Subcutaneous abdominal adipose tissue (tissue), 5 donors: ENCODE results near the gene TFR2.

Experiments used
- H3K27ac ChIP-seq: one replicate; pipeline ENCODE4 v1.7.0; 2013; ENCODE audit warnings: low read depth, mild to moderate bottlenecking, inconsistent platforms, low read length, moderate library complexity
- H3K27me3 ChIP-seq, 5 donors: one replicate each; pipeline ENCODE4 v1.7.0; 2013; ENCODE audit warnings: low read length in 5 of 5, inconsistent platforms in 1 of 5; ENCODE audit not compliant: control insufficient read depth in 5 of 5, insufficient read depth in 4 of 5
- H3K36me3 ChIP-seq, 5 donors: one replicate each; pipeline ENCODE4 v1.7.0; 2013; ENCODE audit warnings: low read length in 5 of 5; ENCODE audit not compliant: control insufficient read depth in 5 of 5, insufficient read depth in 5 of 5
- H3K4me1 ChIP-seq, 5 donors: one replicate each; pipeline ENCODE4 v1.7.0; 2013; ENCODE audit warnings: low read length in 5 of 5, mild to moderate bottlenecking in 3 of 5, moderate library complexity in 1 of 5; ENCODE audit not compliant: control insufficient read depth in 5 of 5, insufficient read depth in 5 of 5
- H3K4me3 ChIP-seq, 5 donors: one replicate each; pipeline ENCODE4 v1.7.0; 2013; ENCODE audit warnings: low read length in 5 of 5, low read depth in 1 of 5
- H3K9ac ChIP-seq, 5 donors: one replicate each; pipeline ENCODE4 v1.7.0; 2013; ENCODE audit warnings: low read length in 5 of 5, mild to moderate bottlenecking in 4 of 5, moderate library complexity in 3 of 5
- H3K9me3 ChIP-seq, 5 donors: one replicate each; pipeline ENCODE4 v1.7.0; 2013; ENCODE audit warnings: low read length in 5 of 5; ENCODE audit not compliant: control insufficient read depth in 5 of 5
- donor health status: healthy.
- donor health status: healthy.
- donor health status: healthy.
- donor health status: healthy.
- donor health status: healthy.

The TFR2 gene

GRCh38 chr7:100684534-100685042 lies 43.2 kb upstream of the TFR2 start:
- Histone ChIP-seq H3K36me3 (peaks cover 0 to 93% (median 83%) of the 10 kb centered on the region in 5 donors), H3K27ac (no peak overlapping the region), H3K27me3 (no peaks in the 10 kb centered on the region), H3K9me3 (no peaks in the 10 kb centered on the region), H3K9ac (no peak overlapping the region), H3K4me1 (peaks cover 3 to 23% (median 22%) of the 10 kb centered on the region in 5 donors), H3K4me3 (no peak overlapping the region)

GRCh38 chr7:100683659-100684533 lies 42.5 kb upstream of the TFR2 start:
- Histone ChIP-seq H3K27ac (no peak overlapping the region), H3K27me3 (no peaks in the 10 kb centered on the region), H3K9me3 (no peaks in the 10 kb centered on the region), H3K4me3 (no peak overlapping the region), H3K9ac (no peak overlapping the region), H3K36me3 (peaks cover 0 to 94% (median 84%) of the 10 kb centered on the region in 5 donors), H3K4me1 (peaks cover 2 to 20% (median 19%) of the 10 kb centered on the region in 5 donors)

GRCh38 chr7:100682991-100683658 lies 41.8 kb upstream of the TFR2 start:
- Histone ChIP-seq H3K36me3 (peaks cover 0 to 94% (median 84%) of the 10 kb centered on the region in 5 donors), H3K9ac (no peak overlapping the region), H3K9me3 (no peaks in the 10 kb centered on the region), H3K27me3 (no peaks in the 10 kb centered on the region), H3K27ac (no peak overlapping the region), H3K4me3 (no peak overlapping the region), H3K4me1 (peaks cover 2 to 19% (median 15%) of the 10 kb centered on the region in 5 donors)

GRCh38 chr7:100682228-100682741 lies 40.9 kb upstream of the TFR2 start:
- no peak overlapping the region for H3K9ac ChIP-seq
- H3K4me3 ChIP-seq, result no peak overlapping the region
- H3K27me3 ChIP-seq, result no peaks in the 10 kb centered on the region
- H3K9me3 ChIP-seq, result no peaks in the 10 kb centered on the region
- H3K36me3 ChIP-seq, result peaks cover 0 to 94% (median 85%) of the 10 kb centered on the region in 5 donors
- peaks cover 2 to 21% (median 15%) of the 10 kb centered on the region in 5 donors for H3K4me1 ChIP-seq
- no peak overlapping the region for H3K27ac ChIP-seq

GRCh38 chr7:100681491-100682227 lies 40.3 kb upstream of the TFR2 start:
- Histone ChIP-seq H3K4me1 (peaks cover 2 to 26% (median 19%) of the 10 kb centered on the region in 5 donors), H3K27ac (no peak overlapping the region), H3K36me3 (peaks cover 0 to 94% (median 85%) of the 10 kb centered on the region in 5 donors), H3K9ac (no peak overlapping the region), H3K9me3 (no peaks in the 10 kb centered on the region), H3K27me3 (no peaks in the 10 kb centered on the region), H3K4me3 (no peak overlapping the region)

GRCh38 chr7:100680576-100681271 lies 39.4 kb upstream of the TFR2 start:
- H3K4me1 ChIP-seq, result peaks cover 2 to 35% (median 23%) of the 10 kb centered on the region in 5 donors
- peak overlapping the region in 2 of 5 donors; percentile 56 to 59 for H3K9ac ChIP-seq
- H3K27ac ChIP-seq, result peak overlapping the region; percentile 81
- H3K36me3 ChIP-seq, result peaks cover 0 to 89% (median 81%) of the 10 kb centered on the region in 5 donors
- H3K27me3 ChIP-seq, result no peaks in the 10 kb centered on the region
- no peak overlapping the region for H3K4me3 ChIP-seq
- no peaks in the 10 kb centered on the region for H3K9me3 ChIP-seq

- Histone ChIP-seq H3K27me3 (no peaks in the 10 kb centered on the region), H3K36me3 (peaks cover 0 to 82% (median 74%) of the 10 kb centered on the region in 5 donors), H3K9me3 (no peaks in the 10 kb centered on the region), H3K4me1 (peaks cover 2 to 38% (median 24%) of the 10 kb centered on the region in 5 donors), H3K9ac (peak overlapping the region in 2 of 5 donors; percentile 56 to 59), H3K4me3 (no peak overlapping the region), H3K27ac (peak overlapping the region; percentile 81)
Measured at GRCh38 chr7:100679927-100680575, 38.7 kb upstream of the TFR2 start.

- H3K4me3 ChIP-seq, result no peak overlapping the region
- H3K27ac ChIP-seq, result peak overlapping the region; percentile 81
- H3K27me3 ChIP-seq, result no peaks in the 10 kb centered on the region
- peak overlapping the region in 2 of 5 donors; percentile 20 to 59 for H3K9ac ChIP-seq
- no peaks in the 10 kb centered on the region for H3K9me3 ChIP-seq
- H3K36me3 ChIP-seq, result peaks cover 0 to 75% (median 67%) of the 10 kb centered on the region in 5 donors
- H3K4me1 ChIP-seq, result peaks cover 2 to 43% (median 26%) of the 10 kb centered on the region in 5 donors
Measured at GRCh38 chr7:100679129-100679926, 38.0 kb upstream of the TFR2 start.
